Measurements from ENCODE around the gene MINDY1. TPM values are rescaled to one million over a fixed set of nuclear protein-coding genes. Genes with fewer than 3 reads are reported as not detected.

Gene MINDY1
- total RNA-seq, 1 donor from 2014 or later = 7.7 TPM

GRCh38 chr1:150999926-151000325 is 6.8 kb downstream of the MINDY1 start:
- no peak for DNase-seq (ENCODE audit: low read depth)
- Histone ChIP-seq H3K4me3 (ENCODE audit: low read depth, low read length) (no peak overlapping the region), H3K27me3 (ENCODE audit: control insufficient read depth, insufficient read depth, low read length) (no peaks in the 10 kb centered on the region), H3K36me3 (ENCODE audit: control insufficient read depth, insufficient read depth, low read length) (peaks cover 2% of the 10 kb centered on the region)
- TF ChIP-seq CTCF (IDR thresholded peaks at IDR 0.05; ENCODE audit: insufficient read depth, low read length, poor library complexity, severe bottlenecking) = no peak

GRCh38 chr1:150999051-150999674 is 7.5 kb downstream of the MINDY1 start:
- no peak overlapping the region for H3K4me3 ChIP-seq (ENCODE audit: low read depth, low read length)
- TF ChIP-seq CTCF (IDR thresholded peaks at IDR 0.05; ENCODE audit: insufficient read depth, low read length, poor library complexity, severe bottlenecking) = no peak
- H3K36me3 ChIP-seq (ENCODE audit: control insufficient read depth, insufficient read depth, low read length) = peaks cover 2% of the 10 kb centered on the region
- no peaks in the 10 kb centered on the region for H3K27me3 ChIP-seq (ENCODE audit: control insufficient read depth, insufficient read depth, low read length)
- DNase-seq (ENCODE audit: low read depth) = peak; percentile 56

GRCh38 chr1:150997949-150998348 is 8.8 kb downstream of the MINDY1 start:
- no peaks in the 10 kb centered on the region for H3K27me3 ChIP-seq (ENCODE audit: control insufficient read depth, insufficient read depth, low read length)
- TF ChIP-seq CTCF (IDR thresholded peaks at IDR 0.05; ENCODE audit: insufficient read depth, low read length, poor library complexity, severe bottlenecking) = no peak
- H3K36me3 ChIP-seq (ENCODE audit: control insufficient read depth, insufficient read depth, low read length) = peaks cover 2% of the 10 kb centered on the region
- H3K4me3 ChIP-seq (ENCODE audit: low read depth, low read length) = no peak overlapping the region
- DNase-seq (ENCODE audit: low read depth) = no peak

- no peaks in the 10 kb centered on the region for H3K27me3 ChIP-seq (ENCODE audit: control insufficient read depth, insufficient read depth, low read length)
- no peak overlapping the region for H3K4me3 ChIP-seq (ENCODE audit: low read depth, low read length)
- DNase-seq (ENCODE audit: low read depth) = no peak
- H3K36me3 ChIP-seq (ENCODE audit: control insufficient read depth, insufficient read depth, low read length) = peaks cover 2% of the 10 kb centered on the region
- TF ChIP-seq CTCF (IDR thresholded peaks at IDR 0.05; ENCODE audit: insufficient read depth, low read length, poor library complexity, severe bottlenecking) = no peak
Measured at GRCh38 chr1:150997126-150997872, 9.4 kb downstream of the MINDY1 start.

- TF ChIP-seq CTCF (IDR thresholded peaks at IDR 0.05; ENCODE audit: insufficient read depth, low read length, poor library complexity, severe bottlenecking) = peak; percentile 51
- no peak for DNase-seq (ENCODE audit: low read depth)
- H3K4me3 ChIP-seq (ENCODE audit: low read depth, low read length) = no peak overlapping the region
Measured at GRCh38 chr1:150995896-150996295, 10.8 kb downstream of the MINDY1 start.

More at GRCh38 chr1:150995896-150996295, 10.8 kb downstream of the MINDY1 start:
- H3K36me3 ChIP-seq (ENCODE audit: control insufficient read depth, insufficient read depth, low read length) = peaks cover 2% of the 10 kb centered on the region
- H3K27me3 ChIP-seq (ENCODE audit: control insufficient read depth, insufficient read depth, low read length) = no peaks in the 10 kb centered on the region

Data from kidney epithelial cell (primary cell).